GM18867 (cell line): ENCODE results near the gene FN1.
"Not testable (repeated sequence)": the region's sequence is repeated elsewhere in the genome, so short reads cannot be mapped to it uniquely, and the experiment has no call there.

ENCODE experiments used
- ATAC-seq: cut with Tn5 transposase; IDR thresholded peaks from one replicate; pipeline ENCODE4 v1.9.1; 2021; ENCODE audit warnings: mild to moderate bottlenecking, moderate library complexity; ENCODE audit not compliant: unreplicated experiment

Gene FN1

DNA sequence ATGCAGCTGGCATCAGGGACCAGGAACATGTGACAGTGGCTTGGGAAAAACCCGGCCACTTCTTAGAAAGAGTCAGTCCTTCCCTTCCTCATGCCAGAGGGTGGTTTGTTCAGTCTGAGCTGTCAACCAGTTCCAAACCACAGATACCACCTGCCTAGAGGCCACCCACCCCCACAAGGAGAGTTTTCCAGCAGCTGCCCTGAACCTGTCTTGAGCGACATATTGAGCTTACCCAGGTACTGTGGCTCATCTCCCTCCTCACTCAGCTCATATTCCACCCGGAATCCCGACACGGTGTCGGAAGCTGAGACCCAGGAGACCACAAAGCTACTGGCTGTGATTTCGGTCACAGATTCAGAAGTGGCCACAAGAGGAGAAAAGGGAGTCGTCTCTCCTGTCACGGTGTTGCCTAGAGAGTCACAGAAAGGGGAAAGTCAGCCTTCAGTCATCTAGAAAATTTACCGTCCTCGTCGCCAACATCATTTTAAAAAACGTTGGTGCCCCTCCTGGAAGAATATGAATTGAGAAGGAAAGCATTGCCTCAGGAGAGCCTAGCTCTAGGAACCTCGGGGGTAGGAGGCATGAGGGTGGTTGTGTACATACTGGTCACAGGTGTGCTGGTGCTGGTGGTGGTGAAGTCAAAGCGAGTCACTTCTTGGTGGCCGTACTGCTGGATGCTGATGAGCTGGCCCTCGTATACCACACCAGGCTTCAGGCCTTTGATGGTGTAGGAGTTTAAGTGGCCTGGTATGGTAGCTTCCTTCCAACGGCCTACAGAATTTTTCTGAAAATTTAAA lies 26.3 kb downstream of the FN1 start:
- no peak for ATAC-seq

GRCh38 chr2:215408441-215408840 lies 27.4 kb downstream of the FN1 start:
- ATAC-seq, result not testable (repeated sequence)

DNA sequence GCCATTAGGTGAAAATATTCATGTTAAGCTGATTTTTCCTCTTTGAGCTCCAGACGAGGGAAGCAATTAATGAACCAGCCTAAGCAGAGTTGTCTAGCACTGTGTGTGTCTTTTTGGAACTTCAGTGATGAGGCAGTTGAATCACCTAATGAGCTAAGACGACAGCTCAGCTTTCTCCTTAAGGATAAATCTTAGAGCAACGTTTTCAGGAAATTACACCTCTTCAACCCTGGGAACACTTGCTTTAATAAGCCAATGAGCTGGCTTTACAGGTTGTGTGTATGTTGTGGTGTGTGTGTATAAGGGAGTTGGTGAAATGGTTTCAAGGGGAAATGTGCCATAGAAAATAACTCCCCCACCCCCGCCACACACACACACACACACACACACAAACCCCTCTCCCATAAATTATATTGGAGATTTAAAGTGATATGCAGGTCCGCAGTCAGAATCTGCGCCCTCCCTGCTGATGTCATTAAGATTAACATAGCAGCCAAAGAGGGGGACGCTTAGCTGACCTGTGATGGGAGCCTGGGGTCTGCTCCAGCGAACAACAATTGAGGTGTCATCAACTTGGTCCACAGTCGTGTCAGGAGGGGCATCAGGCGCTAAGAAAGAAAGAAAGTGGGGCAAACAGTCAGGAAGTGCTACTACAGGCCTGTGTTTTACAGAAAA lies 28.1 kb downstream of the FN1 start:
- no peak for ATAC-seq

DNA sequence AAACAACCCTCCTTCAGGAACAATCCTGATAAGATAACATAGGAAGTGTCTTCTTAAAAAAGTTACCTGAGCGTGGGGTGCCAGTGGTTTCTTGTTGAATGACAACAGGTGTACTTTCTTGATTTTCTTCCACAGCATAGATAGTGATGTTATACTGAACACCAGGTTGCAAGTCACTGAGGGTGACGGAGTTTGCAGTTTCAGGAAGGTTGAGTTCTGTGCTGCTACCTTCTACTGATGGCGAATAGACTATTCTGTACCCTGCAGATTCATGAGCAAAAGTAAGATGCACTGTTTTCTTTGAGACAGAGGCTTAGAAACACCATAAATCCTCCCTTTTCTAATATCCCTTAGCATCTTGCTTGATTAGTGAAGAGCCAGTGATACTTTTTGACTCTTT lies 28.8 kb downstream of the FN1 start:
- ATAC-seq, result no peak

DNA sequence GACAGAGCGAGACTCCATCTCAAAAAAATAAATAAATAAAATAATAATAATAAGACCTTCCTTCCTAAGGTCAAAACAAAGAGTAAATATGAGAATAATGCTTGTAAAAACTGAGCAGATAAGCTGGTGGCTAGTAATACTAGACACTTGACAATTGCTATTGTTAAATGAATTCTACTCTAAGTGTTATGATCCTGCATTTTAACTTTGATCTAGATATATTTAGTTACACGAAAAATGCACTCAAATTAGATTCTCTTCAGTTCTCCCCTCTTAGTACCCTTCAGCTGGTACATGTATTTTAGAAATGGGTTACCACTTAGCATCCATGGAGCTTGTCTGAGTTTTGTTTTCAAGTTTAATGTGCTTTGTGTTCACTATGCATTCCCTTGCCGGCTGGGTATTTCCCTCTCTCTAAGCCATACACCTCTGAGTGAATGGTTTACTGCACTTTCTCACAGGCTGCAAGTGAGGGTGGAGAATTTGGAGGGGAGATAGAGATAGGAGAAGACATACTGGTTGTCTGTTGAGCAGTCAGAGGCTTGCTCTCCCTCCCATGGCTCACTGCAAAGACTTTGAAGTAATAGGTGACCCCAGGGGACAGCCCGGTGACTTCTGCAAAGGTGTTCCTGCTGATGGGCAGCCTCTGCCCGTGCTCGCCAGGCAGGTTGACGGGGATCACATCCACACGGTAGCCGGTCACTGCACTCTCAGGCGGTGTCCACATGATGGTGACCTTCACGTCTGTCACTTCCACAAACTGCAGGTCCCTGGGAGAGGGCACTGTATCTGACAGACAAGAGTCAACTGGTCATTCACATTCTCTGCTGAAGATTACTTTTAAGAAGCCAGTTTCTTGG lies 29.9 kb downstream of the FN1 start:
- ATAC-seq, result no peak

- no peak for ATAC-seq
These were observed 31.4 kb downstream of the FN1 start for GRCh38 chr2:215404348-215405012.

DNA sequence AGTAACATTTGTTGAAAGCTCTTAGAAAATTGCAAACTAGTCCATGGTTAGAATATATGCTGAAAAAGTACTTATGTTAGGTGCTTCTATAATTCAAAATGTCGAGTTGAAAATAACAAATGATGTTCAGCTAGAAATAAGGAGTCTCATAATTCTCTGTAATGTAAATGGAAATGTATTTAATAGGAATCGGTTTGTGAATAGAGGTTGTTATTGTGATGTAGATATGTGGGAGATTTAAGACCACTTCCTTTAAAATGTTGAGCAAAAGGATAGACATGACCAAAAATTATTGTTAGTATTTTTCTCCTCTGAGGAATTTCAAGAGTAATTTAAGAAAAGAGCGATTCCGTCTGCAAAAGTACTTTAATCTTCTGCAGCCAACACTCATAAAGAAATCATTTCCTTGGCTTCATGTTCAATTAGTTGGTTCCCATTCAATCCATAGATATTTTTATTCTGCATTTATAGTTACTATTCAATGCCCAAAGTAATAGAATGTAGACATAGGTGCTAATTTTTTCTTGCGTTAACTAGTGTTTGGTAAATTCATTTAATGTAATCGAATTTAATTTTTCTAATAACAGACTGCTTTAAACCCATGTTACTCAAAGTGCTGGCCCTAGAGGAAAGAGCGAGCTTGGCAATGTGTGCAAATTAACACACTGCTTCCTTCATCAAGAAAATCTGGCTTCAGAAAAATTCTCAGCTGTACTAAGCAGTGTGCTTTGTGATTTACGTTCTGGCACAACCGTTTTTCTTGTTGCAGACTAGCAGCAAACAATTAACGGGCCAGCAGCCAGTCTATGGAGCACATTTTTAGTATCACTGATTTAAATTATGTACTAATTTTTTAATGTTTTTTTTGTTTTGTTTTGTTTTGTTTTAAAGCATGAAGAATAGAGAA lies 32.2 kb downstream of the FN1 start:
- ATAC-seq, result no peak

- no peak for ATAC-seq
These were observed 33.9 kb downstream of the FN1 start for GRCh38 chr2:215401896-215402379.

- no peak for ATAC-seq
These were observed 36.7 kb downstream of the FN1 start for GRCh38 chr2:215399067-215399716.

- no peak for ATAC-seq
These were observed 38.1 kb downstream of the FN1 start for GRCh38 chr2:215397632-215398341.

DNA sequence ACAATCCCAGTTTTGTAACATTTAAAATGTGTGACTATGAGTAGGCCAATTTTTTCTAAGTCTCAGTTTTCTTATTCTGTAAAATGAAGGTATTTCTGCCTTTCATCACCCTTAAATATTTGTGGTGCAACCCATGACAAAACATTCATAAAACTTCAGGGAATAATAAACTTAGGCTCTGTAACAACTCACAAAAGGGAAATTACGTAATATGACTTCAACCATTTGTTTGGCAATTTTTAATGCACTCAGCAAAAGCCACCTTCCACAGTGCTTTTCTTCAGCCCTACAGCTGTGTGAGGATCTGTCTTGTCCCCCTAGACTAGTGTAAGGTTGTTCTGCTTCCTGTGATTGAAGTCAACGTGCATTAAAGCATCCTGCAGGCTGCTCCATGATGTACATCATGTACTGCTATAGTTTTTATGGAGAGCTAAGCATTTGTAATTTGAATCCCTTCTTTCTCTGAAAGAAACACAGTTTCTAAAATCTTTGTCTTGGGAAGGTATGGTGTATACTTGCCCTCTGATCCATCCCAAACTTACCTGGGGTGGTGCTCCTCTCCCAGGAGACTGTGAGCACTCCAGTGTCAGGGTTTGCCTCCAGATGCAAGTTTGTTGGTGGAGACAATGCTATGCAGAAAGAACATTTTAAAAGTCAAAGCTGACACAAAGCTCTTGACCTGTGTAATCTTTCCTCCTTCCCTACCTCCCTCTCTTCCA lies 39.1 kb downstream of the FN1 start:
- no peak for ATAC-seq

DNA sequence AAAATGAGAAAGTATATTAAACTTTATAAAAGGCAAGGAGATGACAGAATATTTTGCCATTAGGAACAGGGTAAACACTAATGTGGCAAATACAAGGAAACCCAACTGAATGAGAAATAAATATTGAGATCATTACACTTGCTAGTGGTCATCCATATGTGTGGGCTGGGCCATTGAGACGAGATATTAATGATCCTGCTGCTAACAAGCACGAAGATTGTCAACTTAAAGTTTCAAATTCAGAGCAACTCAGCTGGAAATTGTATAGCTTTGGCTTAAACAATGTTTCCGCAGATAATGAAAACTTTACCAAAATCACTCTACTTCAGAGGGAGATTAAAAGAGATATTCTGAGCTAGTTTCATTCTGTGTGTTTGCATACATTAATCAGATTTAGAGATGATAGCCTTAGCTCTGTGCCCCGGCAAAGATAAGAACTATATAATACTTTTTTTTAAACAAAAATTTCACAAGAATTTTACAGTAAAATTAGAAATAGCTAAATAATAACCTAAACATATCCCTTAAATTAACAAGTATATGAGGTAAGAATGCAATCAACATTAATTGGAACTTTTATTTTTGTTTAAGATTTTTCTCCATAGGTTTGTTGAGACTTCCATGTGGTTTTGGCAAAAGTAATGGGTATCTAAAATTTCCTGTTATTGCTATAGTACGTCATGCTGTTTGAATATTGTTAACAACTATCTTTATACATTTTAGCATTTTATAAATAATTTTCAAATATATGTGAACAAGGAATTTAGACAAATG lies 40.0 kb downstream of the FN1 start:
- no peak for ATAC-seq

- ATAC-seq, result peak; percentile 27
These were observed 41.6 kb downstream of the FN1 start for GRCh38 chr2:215394102-215394805.

GRCh38 chr2:215392687-215393270 lies 43.1 kb downstream of the FN1 start:
- ATAC-seq, result no peak

DNA sequence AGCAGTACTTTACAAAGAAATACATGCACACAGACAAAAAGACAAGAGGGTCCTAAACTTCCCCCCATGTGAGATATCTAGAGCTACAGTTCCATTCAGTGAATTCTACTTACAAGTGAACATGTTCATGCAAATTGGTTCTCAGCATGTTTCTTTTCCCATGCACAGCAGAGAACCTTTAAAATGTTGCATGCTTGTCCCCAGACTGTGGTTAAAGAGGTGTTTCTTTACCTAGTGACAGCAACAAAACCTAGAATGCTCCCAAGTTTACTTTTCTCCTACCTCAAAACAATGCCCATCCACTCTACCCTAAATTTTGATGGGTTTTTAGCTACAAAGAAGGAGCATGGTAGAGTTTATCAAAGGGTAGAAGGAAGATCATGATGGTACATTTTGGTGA lies 43.7 kb downstream of the FN1 start:
- ATAC-seq, result no peak

DNA sequence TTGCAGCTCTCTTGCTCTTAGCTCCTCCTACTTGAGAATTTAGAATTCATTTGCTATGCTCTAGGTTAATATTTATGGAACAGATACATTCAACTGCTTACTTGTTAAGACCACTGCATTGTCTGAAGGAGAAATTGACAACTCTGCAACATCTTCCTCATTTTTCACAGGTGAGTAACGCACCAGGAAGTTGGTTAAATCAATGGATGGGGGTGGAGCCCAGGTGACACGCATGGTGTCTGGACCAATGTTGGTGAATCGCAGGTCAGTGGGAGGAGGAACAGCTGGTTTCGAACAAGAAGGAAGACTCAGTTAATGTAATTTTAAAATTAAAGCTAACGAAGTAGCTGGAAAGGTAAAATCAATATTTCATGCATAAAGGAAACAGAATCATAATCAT lies 44.3 kb downstream of the FN1 start:
- peak; percentile 42 for ATAC-seq
